Ascending aorta (tissue), 2 donors: ENCODE data around the gene POU1F1. TPM values are rescaled to one million over a fixed set of nuclear protein-coding genes. Genes with fewer than 3 reads are reported as not detected.

Experiments
- DNase-seq, 2 donors: peaks; one replicate each; pipeline ENCODE4 v3.0.0-alpha.2; 2019; ENCODE audit warnings: low spot score in 2 of 2
- H3K27ac ChIP-seq, 2 donors: fragments of 200-600 bp; sonication (generic); one replicate each; pipeline ENCODE4 v1.5.1; 2016 to 2017; ENCODE audit warnings: mild to moderate bottlenecking in 1 of 2
- H3K27me3 ChIP-seq: fragments of 200-600 bp; sonication (generic); one replicate; pipeline ENCODE4 v1.5.1; 2017
- H3K36me3 ChIP-seq, 2 donors: fragments of 200-600 bp; sonication (generic); one replicate each; pipeline ENCODE4 v1.5.1; 2016
- H3K4me1 ChIP-seq, 2 donors: fragments of 200-600 bp; sonication (generic); one replicate each; pipeline ENCODE4 v1.5.1; 2016 to 2017; ENCODE audit warnings: mild to moderate bottlenecking in 1 of 2
- H3K4me3 ChIP-seq, 2 donors: fragments of 200-600 bp; sonication (generic); one replicate each; pipeline ENCODE4 v1.5.1; 2016 to 2017; ENCODE audit warnings: mild to moderate bottlenecking in 1 of 2
- H3K9me3 ChIP-seq, 2 donors: fragments of 200-600 bp; sonication (generic); one replicate each; pipeline ENCODE4 v1.5.1; 2016
- CTCF ChIP-seq, 3 experiments: fragments of 200-600 bp in 2 of 3; fragments of 450-650 bp in 1 of 3; sonication (generic) in 2 of 3; IDR thresholded peaks; one replicate each; pipeline ENCODE4 v1.5.1; 2016 to 2019; ENCODE audit warnings: antibody characterized with exemption in 3 of 3, mild to moderate bottlenecking in 1 of 3, moderate library complexity in 1 of 3
- intact Hi-C: fragments of 100-400 bp; cut with DNase I; formaldehyde crosslinking; loops from one replicate; pipeline ENCODE4 v1.15.1; 2023
- total RNA-seq: library from RNA; depleted of rRNA; stranded (reverse); fragments of >200 nt; gene quantifications from one replicate; pipeline ENCODE4 v1.1.0, GENCODE V29; 2016

The POU1F1 gene
- total RNA-seq, 1 donor from 2014 or later = not detected

GRCh38 chr3:87269723-87270122 is 6.7 kb downstream of the POU1F1 start:
- TF ChIP-seq CTCF (IDR thresholded peaks at IDR 0.05) = no peak
- Histone ChIP-seq H3K36me3 (no peaks in the 10 kb centered on the region), H3K4me3 (no peak overlapping the region), H3K9me3 (no peaks in the 10 kb centered on the region), H3K27ac (no peak overlapping the region), H3K27me3 (no peaks in the 10 kb centered on the region), H3K4me1 (no peaks in the 10 kb centered on the region)
- DNase-seq = no peak
- intact Hi-C loops = no loop called here

- Histone ChIP-seq H3K4me1 (no peaks in the 10 kb centered on the region), H3K27me3 (no peaks in the 10 kb centered on the region), H3K27ac (no peak overlapping the region), H3K9me3 (no peaks in the 10 kb centered on the region), H3K4me3 (no peak overlapping the region), H3K36me3 (no peaks in the 10 kb centered on the region)
- TF ChIP-seq CTCF (IDR thresholded peaks at IDR 0.05) = no peak
- DNase-seq = no peak
- intact Hi-C loops = no loop called here
These were observed 7.7 kb downstream of the POU1F1 start for GRCh38 chr3:87268646-87269211.

- Histone ChIP-seq H3K4me1 (no peaks in the 10 kb centered on the region), H3K36me3 (no peaks in the 10 kb centered on the region), H3K27me3 (no peaks in the 10 kb centered on the region), H3K4me3 (no peak overlapping the region), H3K9me3 (no peaks in the 10 kb centered on the region), H3K27ac (no peak overlapping the region)
- intact Hi-C loops = no loop called here
- DNase-seq = no peak
- TF ChIP-seq CTCF (IDR thresholded peaks at IDR 0.05) = no peak
These were observed 8.3 kb downstream of the POU1F1 start for GRCh38 chr3:87267953-87268645.

- no peak for TF ChIP-seq CTCF (IDR thresholded peaks at IDR 0.05)
- intact Hi-C loops = no loop called here
- Histone ChIP-seq H3K9me3 (no peaks in the 10 kb centered on the region), H3K27me3 (no peaks in the 10 kb centered on the region), H3K36me3 (no peaks in the 10 kb centered on the region), H3K27ac (no peak overlapping the region), H3K4me3 (no peak overlapping the region), H3K4me1 (no peaks in the 10 kb centered on the region)
- DNase-seq = no peak
These were observed 14.5 kb downstream of the POU1F1 start for GRCh38 chr3:87261925-87262324.

- H3K27me3 ChIP-seq = no peaks in the 10 kb centered on the region
- no peaks in the 10 kb centered on the region for H3K4me1 ChIP-seq
- no peaks in the 10 kb centered on the region for H3K36me3 ChIP-seq
- no peak overlapping the region for H3K4me3 ChIP-seq
- intact Hi-C loops = no loop called here
- no peaks in the 10 kb centered on the region for H3K9me3 ChIP-seq
- H3K27ac ChIP-seq = no peak overlapping the region
- DNase-seq = no peak
- peak in 2 of 3 experiments; percentile 43 to 56 for TF ChIP-seq CTCF (IDR thresholded peaks at IDR 0.05)
These were observed 16.1 kb downstream of the POU1F1 start for GRCh38 chr3:87260270-87260669.
